ENCODE measurements around the gene UBE2L6. TPM values are rescaled to one million over a fixed set of nuclear protein-coding genes. Genes with fewer than 3 reads are reported as not detected.
A peak's percentile ranks its signal among the peaks of the same experiment; 100 is the strongest.

Gene UBE2L6
- total and polyA plus RNA-seq, 2 of the 4 experiments (the other 2 are of a cell fraction): 37.5 to 46.7 TPM

DNA sequence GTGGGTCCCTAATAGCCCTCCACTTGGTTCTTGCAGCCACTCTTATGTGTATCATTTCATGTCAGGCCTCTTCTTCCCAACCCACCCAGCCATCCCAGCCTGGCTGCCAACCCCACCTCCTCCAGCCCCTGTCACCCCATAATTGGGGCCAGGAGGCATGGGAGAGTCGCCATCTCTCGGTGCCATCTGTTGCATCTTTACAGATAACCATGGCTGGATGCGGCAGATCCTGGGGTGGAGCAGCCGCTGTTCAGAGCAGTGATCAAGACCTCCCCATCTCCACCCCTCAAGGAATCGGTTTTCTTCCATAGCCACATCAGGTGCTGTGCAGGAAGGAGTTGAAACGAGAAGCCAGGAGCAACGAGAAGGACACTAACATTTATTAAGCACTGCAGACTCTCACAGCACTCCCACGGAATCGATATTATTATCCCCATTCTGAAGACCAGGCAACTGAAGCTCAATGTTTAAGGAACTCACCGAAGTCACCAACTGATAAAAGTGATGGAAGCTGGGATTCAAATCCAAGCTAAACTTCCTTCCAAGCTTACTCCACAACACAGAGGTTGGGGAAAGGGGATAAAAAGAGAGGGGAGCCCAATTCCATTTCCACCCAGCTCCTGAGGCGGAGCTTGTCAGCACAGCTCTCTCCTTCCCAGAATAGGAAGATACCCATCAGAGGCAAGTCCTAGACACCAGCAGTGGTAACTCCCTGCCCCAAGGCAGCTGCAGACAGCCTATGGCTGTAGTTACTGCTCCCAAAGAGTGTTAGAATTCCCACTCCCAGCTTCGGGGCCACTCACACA is 54.6 kb downstream of the UBE2L6 start (continued):
- TF ChIP-seq RFX5 (IDR thresholded peaks at IDR 0.05; ENCODE audit: low read depth, low read length): no peak

DNA sequence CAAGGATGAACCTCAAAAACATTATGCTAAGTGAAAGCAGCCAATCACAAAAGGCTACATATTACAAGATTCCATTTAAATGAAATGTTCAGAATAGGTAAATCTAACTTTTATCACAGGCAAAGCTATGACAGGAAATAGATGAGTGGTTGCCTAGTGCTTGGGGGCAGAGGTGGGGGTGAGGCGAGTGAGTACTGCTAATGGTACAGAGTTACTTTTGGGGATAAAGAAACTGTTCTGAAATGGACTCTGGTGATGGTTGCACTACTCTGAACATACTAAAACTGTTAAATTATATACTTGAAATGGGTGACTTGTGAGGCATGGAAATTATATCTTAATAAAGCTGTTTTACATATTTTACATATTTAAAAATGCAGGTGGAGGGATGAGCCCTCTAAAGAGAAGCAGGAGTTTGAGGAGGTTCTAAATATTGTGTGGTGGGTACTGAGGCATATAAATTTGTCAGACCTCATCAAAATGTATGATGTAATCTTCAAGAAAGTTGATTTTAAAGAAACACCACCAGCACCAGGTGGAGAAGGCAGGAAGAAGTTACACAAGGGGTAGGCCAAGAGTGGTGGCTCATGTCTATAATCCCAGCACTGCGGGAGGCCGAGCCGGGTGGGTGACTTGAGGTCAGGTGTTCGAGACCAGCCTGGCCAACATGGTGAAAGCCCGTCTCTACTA is 55.6 kb downstream of the UBE2L6 start:
- no peak overlapping the region for H3K56ac ChIP-seq (ENCODE audit: extremely low read depth, insufficient read depth, low read length)
- no peak overlapping the region for H4K91ac ChIP-seq (ENCODE audit: insufficient read depth, low read depth, low read length)
- no peak for ATAC-seq (ENCODE audit: low read depth)
- dilution Hi-C loops (cut with HindIII; ENCODE audit: low sequenced_read_pairs, unreplicated experiment) (no loop called here), in situ Hi-C loops (cut with MboI; ENCODE audit: low sequenced_read_pairs) (loop anchor here (25.0 kb wide), 1 partner anchor 675 kb away; no protein-coding TSS in a partner anchor), intact Hi-C loops (cut with micrococcal nuclease) (no loop called here)
- peaks cover 7 to 24% of the 10 kb centered on the region in 2 experiments; a peak in 3 of 4 replicates for H3K79me1 ChIP-seq (ENCODE audit: low read depth in 1 of 2, low read length in 2 of 2)
- no peak overlapping the region for H2AK5ac ChIP-seq (ENCODE audit: low read depth, low read length)
- no peak overlapping the region for H2BK20ac ChIP-seq (ENCODE audit: low read depth, low read length)
- no peaks in the 10 kb centered on the region for H3K27me3 ChIP-seq (ENCODE audit: control insufficient read depth, insufficient read depth, low read length)
- H3K4me1 ChIP-seq (ENCODE audit: control insufficient read depth, insufficient read depth, low read length): no peaks in the 10 kb centered on the region; the same call in 1 of the 2 replicates
- no peak overlapping the region for H2AK9ac ChIP-seq (replicated peaks; ENCODE audit: low read depth, low read length, poor library complexity)
- no peaks in the 10 kb centered on the region for H3K9me3 ChIP-seq (ENCODE audit: control insufficient read depth, insufficient read depth, low read length)
- H3K4ac ChIP-seq (ENCODE audit: low read depth, low read length): no peak overlapping the region
- H3K9me1 ChIP-seq (ENCODE audit: insufficient read depth, low read length): no peaks in the 10 kb centered on the region; the same call in 1 of the 2 replicates
- no peak overlapping the region for H3K27ac ChIP-seq (ENCODE audit: insufficient read depth, low read length)
- no peak overlapping the region for H3K14ac ChIP-seq (replicated peaks; ENCODE audit: low read depth, low read length)
- no peak overlapping the region for H4K8ac ChIP-seq (ENCODE audit: low read depth in 2 of 2, low read length in 2 of 2)
- H2AFZ ChIP-seq (replicated peaks; ENCODE audit: low read length, poor library complexity): no peak overlapping the region
- H2BK15ac ChIP-seq (ENCODE audit: low read depth, low read length): no peak overlapping the region
- TF ChIP-seq, protein P1, sequence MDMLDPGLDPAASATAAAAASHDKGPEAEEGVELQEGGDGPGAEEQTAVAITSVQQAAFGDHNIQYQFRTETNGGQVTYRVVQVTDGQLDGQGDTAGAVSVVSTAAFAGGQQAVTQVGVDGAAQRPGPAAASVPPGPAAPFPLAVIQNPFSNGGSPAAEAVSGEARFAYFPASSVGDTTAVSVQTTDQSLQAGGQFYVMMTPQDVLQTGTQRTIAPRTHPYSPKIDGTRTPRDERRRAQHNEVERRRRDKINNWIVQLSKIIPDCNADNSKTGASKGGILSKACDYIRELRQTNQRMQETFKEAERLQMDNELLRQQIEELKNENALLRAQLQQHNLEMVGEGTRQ (IDR thresholded peaks at IDR 0.05; ENCODE audit: low read depth, low read length): no peak
- no peak for TF ChIP-seq NFE2L2 (IDR thresholded peaks at IDR 0.05; ENCODE audit: low read depth, low read length)
- no peak for TF ChIP-seq MXI1 (IDR thresholded peaks at IDR 0.05; ENCODE audit: borderline replicate concordance, low read depth, low read length)
- TF ChIP-seq RFX5 (IDR thresholded peaks at IDR 0.05; ENCODE audit: low read depth, low read length): no peak
- no peak for TF ChIP-seq MAFK (IDR thresholded peaks at IDR 0.05; ENCODE audit: low read depth, low read length)
- peak; percentile 14; the same call in 1 of the 2 replicates for TF ChIP-seq CEBPB (IDR thresholded peaks at IDR 0.05; ENCODE audit: low read depth, low read length)
- no peak for TF ChIP-seq RAD21 (IDR thresholded peaks at IDR 0.05; ENCODE audit: low read length)
- no peak overlapping the region for H3K9ac ChIP-seq (ENCODE audit: low read depth, low read length)
- BruUV-seq (replicated peaks): no TSS peak
- peaks cover 8% of the 10 kb centered on the region; the same call in 1 of the 2 replicates for H3K36me3 ChIP-seq (ENCODE audit: control insufficient read depth, insufficient read depth, low read length)
- H3K23ac ChIP-seq (ENCODE audit: low read depth, low read length): no peak overlapping the region
- no peak overlapping the region for H4K5ac ChIP-seq (ENCODE audit: low read depth, low read length)
- peaks cover 7% of the 10 kb centered on the region; the same call in 1 of the 2 replicates for H4K20me1 ChIP-seq (ENCODE audit: insufficient read depth, low read length)
- no peak overlapping the region for H3K4me2 ChIP-seq (ENCODE audit: low read depth, low read length)
- no peak overlapping the region for H3K18ac ChIP-seq (ENCODE audit: low read depth, low read length)
- WGBS, 2 experiments (ENCODE audit: extremely low coverage in 2 of 2, insufficient read length in 1 of 2): 90% methylated on average over 4 of the region's 6 CpGs; no CpG with 5 or more reads in 1 of the 2 experiments
- POLR2A ChIA-PET (ENCODE audit: unreplicated experiment): no interaction called here
- no peak overlapping the region for H2BK5ac ChIP-seq (ENCODE audit: low read depth, low read length, poor library complexity, severe bottlenecking)
- no peak for DNase-seq
- CTCF ChIA-PET: interaction anchor here (1.1 kb wide), 1 partner anchor 19 kb away, joined by 3 read pairs; no protein-coding TSS in a partner anchor
- H3K4me3 ChIP-seq (ENCODE audit: insufficient read depth, low read depth, low read length): no peak overlapping the region
- no peak overlapping the region for H2BK120ac ChIP-seq (ENCODE audit: low read depth, low read length)

Data from IMR-90 (cell line).